Measurements from ENCODE around the gene POFUT1. TPM values are rescaled to one million over a fixed set of nuclear protein-coding genes. Genes with fewer than 3 reads are reported as not detected.

POFUT1 gene
- total RNA-seq, 3 donors from 2014 or later (not counting 1 experiment from before 2014, with no cell fraction given) = 9.7 to 14.5 (median 13.2) TPM

GRCh38 chr20:32226391-32226790 lies 18.7 kb downstream of the POFUT1 start:
- Mint-ChIP-seq H3K27me3 (ENCODE audit: low read depth in 2 of 2) (no peaks in the 10 kb centered on the region), H3K9me3 (no peaks in the 10 kb centered on the region), H3K4me1 (peaks cover 3 to 9% of the 10 kb centered on the region in 2 donors), H3K36me3 (peaks cover 4% of the 10 kb centered on the region), H3K27ac (no peak overlapping the region), H3K4me3 (no peak overlapping the region)
- no CpG with 5 or more reads among the region's 1 CpG for WGBS (ENCODE audit: insufficient coverage)
- TF ChIP-seq CTCF (IDR thresholded peaks at IDR 0.05) = no peak
- ATAC-seq = no peak
- intact Hi-C loops (cut with micrococcal nuclease) = no loop called here
- no peak for DNase-seq
- no peak overlapping the region for H3K27ac ChIP-seq (ENCODE audit: low read length)
- H3K4me3 ChIP-seq (ENCODE audit: low read length) = no peak overlapping the region
- H3K36me3 ChIP-seq (ENCODE audit: control insufficient read depth, insufficient read depth, low read length) = peaks cover 41% of the 10 kb centered on the region
- no peaks in the 10 kb centered on the region for H3K4me1 ChIP-seq (ENCODE audit: control insufficient read depth, insufficient read depth, low read length)
- no peaks in the 10 kb centered on the region for H3K9me3 ChIP-seq (ENCODE audit: control insufficient read depth, insufficient read depth, low read length)
- H3K27me3 ChIP-seq (ENCODE audit: control insufficient read depth, insufficient read depth, low read length) = no peaks in the 10 kb centered on the region

GRCh38 chr20:32227306-32227705 lies 19.6 kb downstream of the POFUT1 start:
- Histone ChIP-seq H3K4me3 (ENCODE audit: low read length) (no peak overlapping the region), H3K27me3 (ENCODE audit: control insufficient read depth, insufficient read depth, low read length) (no peaks in the 10 kb centered on the region), H3K27ac (ENCODE audit: low read length) (no peak overlapping the region), H3K4me1 (ENCODE audit: control insufficient read depth, insufficient read depth, low read length) (peaks cover 4% of the 10 kb centered on the region), H3K9me3 (ENCODE audit: control insufficient read depth, insufficient read depth, low read length) (no peaks in the 10 kb centered on the region), H3K36me3 (ENCODE audit: control insufficient read depth, insufficient read depth, low read length) (peaks cover 42% of the 10 kb centered on the region)
- 96% methylated on average over 7 of the region's 7 CpGs for WGBS (ENCODE audit: insufficient coverage)
- intact Hi-C loops (cut with micrococcal nuclease) = no loop called here
- Mint-ChIP-seq H3K27me3 (ENCODE audit: low read depth in 2 of 2) (no peaks in the 10 kb centered on the region), H3K4me1 (peaks cover 12 to 18% of the 10 kb centered on the region in 2 donors), H3K27ac (no peak overlapping the region), H3K4me3 (no peak overlapping the region), H3K9me3 (no peaks in the 10 kb centered on the region), H3K36me3 (peaks cover 11% of the 10 kb centered on the region)
- TF ChIP-seq CTCF (IDR thresholded peaks at IDR 0.05) = no peak
- ATAC-seq = no peak
- DNase-seq = no peak

GRCh38 chr20:32227744-32228688 lies 20.3 kb downstream of the POFUT1 start:
- H3K27me3 Mint-ChIP-seq (ENCODE audit: low read depth in 2 of 2) = no peaks in the 10 kb centered on the region
- H3K27ac Mint-ChIP-seq = no peak overlapping the region
- no peak overlapping the region for H3K4me3 ChIP-seq (ENCODE audit: low read length)
- no peaks in the 10 kb centered on the region for H3K9me3 ChIP-seq (ENCODE audit: control insufficient read depth, insufficient read depth, low read length)
- H3K9me3 Mint-ChIP-seq = no peaks in the 10 kb centered on the region
- peaks cover 11% of the 10 kb centered on the region for H3K36me3 Mint-ChIP-seq
- DNase-seq (no peak), ATAC-seq (no peak)
- H3K36me3 ChIP-seq (ENCODE audit: control insufficient read depth, insufficient read depth, low read length) = peaks cover 40% of the 10 kb centered on the region
- H3K27me3 ChIP-seq (ENCODE audit: control insufficient read depth, insufficient read depth, low read length) = no peaks in the 10 kb centered on the region
- intact Hi-C loops (cut with micrococcal nuclease) = no loop called here
- H3K4me1 ChIP-seq (ENCODE audit: control insufficient read depth, insufficient read depth, low read length) = peaks cover 10% of the 10 kb centered on the region
- H3K4me3 Mint-ChIP-seq = no peak overlapping the region
- 95% methylated on average over 22 of the region's 22 CpGs for WGBS (ENCODE audit: insufficient coverage)
- H3K27ac ChIP-seq (ENCODE audit: low read length) = no peak overlapping the region
- TF ChIP-seq CTCF (IDR thresholded peaks at IDR 0.05) = no peak
- peaks cover 12 to 21% of the 10 kb centered on the region in 2 donors for H3K4me1 Mint-ChIP-seq
